Activated naive CD4-positive, alpha-beta T cell treated with anti-CD3 and anti-CD28 coated beads, Interleukin-2, amount 50 U/mL, for 16 hours (primary cell): ENCODE data around the gene MYB.
"Not testable (repeated sequence)": the region's sequence is repeated elsewhere in the genome, so short reads cannot be mapped to it uniquely, and the experiment has no call there.

Source experiments
- DNase-seq: peaks from one replicate; pipeline ENCODE4 v3.0.0-alpha.2; 2020

MYB gene

GRCh38 chr6:135224037-135224647 is 43.0 kb downstream of the MYB start:
- no peak for DNase-seq

DNA sequence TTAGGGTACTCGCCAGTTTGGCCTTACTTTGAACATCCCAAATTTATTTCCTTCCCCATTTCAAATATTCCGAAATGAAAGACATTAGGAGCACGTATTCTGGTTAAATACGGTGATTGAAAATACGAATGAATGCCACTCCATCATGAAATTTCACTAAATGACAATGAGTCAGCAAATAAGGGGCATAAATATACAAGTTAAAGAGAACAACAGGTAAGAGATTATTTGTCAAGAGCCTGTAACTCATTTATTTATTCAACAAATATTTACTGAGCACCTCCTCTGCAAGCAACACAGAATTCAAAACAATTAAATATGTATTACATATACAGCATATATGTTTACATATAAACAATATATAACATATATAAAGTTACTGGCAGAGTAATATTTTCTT is 44.8 kb downstream of the MYB start:
- DNase-seq: no peak

- no peak for DNase-seq
Observed at GRCh38 chr6:135226537-135226936, 45.4 kb downstream of the MYB start.

- no peak for DNase-seq
Observed at GRCh38 chr6:135227349-135227748, 46.2 kb downstream of the MYB start.

DNA sequence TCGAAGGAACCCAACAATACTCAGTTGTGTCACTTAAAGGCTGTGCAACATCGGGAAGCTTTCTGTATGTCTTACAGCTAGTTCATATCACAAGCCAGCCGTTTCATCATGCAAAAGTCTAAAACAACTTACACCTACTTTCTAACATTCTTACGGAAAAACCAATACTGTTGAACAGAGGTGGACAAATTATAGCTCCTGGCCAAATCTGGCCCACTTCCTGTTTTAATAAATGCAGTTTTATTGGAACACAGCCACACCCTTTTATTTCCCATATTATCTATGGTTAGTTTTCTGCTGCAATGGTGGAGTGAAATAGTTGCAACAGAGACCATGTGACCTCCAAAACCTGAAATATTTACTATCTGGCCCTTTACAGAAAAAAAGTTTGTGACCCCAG is 46.6 kb downstream of the MYB start:
- no peak for DNase-seq

- DNase-seq: no peak
Observed at GRCh38 chr6:135228486-135228885, 47.4 kb downstream of the MYB start.

DNA sequence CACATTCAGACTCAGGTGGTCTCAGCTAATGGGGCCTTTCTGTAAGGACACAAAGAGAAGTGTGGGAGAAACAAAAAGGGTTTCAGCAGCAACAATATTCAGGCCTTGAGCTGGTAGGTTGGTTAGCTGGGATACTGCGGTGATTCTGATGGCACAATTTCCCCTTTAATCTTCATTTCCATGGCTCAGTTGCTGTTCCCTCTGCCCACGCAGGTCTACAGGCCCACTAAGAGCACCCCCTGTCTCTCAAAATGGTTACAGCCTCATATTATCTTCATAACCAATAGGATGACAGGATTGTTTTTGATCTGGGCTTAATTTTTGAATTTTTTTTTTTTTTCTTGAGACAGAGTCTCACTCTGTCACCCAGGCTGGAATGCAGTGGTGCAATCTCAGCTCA is 48.9 kb downstream of the MYB start:
- no peak for DNase-seq

GRCh38 chr6:135230711-135231468 is 49.8 kb downstream of the MYB start:
- no peak for DNase-seq

DNA sequence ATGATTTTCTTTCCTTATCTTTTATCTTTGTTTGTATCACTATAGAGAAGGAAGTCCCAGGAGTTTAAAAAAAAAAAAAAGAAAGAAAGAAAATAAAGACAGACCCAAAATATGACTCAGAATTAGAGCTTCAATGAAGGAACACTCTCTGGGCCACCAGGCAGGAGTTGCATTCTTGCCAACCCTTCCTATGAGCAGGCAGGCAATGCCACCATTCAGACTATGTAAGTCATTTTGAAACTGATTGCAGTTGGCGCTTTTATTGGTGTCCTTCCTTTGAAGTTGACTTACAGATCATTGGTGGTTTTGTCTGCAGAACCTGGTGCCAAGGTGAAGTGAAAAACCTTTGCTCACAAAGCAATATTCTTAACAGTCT is 50.3 kb downstream of the MYB start:
- DNase-seq: no peak

DNA sequence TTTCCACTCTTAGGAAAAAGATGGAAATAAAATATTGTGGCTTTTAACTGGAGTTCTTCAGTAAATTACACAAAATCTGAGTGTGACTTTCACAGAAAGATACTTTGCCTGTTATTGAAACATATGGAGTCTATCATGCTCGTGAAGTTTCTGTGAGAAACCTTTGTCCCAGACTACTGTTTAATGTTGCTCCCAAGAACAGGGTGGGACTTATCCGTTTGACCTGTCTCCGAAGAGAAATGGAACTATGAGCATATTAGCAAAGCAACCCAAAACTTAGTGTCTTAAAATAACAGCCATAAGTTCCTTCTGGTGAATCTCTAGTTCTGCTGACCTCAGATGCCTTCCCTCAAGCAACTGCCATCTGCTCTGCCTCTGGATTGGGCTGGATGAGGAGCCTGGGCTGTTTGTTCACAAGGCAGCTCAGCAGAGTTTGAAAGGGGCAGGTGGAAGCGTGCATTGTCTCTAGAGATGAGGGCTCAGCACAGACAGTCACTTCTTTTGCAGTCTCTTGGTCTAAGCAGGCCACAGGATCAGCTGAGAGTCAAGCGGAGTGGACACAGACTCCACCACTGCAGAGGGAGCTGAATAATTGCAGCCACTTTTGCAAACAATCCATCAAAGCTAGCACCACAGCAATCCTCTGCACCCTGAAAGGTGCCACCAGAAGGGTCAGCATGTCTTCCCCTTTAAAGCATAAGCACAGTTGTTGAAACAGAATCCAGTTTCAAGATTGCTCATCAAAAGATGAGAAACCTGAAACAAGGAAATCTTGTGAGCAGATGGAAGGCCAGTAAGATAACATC is 52.8 kb downstream of the MYB start:
- no peak for DNase-seq

- DNase-seq: no peak
Observed at GRCh38 chr6:135234492-135234780, 53.3 kb downstream of the MYB start.

GRCh38 chr6:135235716-135236115 is 54.6 kb downstream of the MYB start:
- DNase-seq: no peak

DNA sequence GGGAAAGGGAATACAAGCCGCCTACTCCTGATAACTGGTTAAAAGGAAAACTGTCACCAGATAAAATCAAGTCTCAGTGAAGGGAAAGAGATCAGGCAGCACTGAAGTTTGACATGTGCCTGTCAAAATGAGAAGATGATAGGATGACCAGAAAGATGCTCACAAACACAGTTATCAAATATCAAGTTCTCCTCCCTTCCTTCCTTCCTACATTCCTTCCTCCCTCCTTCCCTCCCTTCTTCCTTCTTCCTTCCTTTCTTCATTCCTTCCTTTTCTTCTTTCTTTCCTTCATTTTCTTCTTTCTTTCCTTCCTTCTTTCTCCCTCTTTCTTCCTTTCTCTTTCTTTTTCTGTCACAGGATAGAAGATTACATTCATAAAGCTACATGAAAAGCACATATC is 55.2 kb downstream of the MYB start:
- DNase-seq: no peak

DNA sequence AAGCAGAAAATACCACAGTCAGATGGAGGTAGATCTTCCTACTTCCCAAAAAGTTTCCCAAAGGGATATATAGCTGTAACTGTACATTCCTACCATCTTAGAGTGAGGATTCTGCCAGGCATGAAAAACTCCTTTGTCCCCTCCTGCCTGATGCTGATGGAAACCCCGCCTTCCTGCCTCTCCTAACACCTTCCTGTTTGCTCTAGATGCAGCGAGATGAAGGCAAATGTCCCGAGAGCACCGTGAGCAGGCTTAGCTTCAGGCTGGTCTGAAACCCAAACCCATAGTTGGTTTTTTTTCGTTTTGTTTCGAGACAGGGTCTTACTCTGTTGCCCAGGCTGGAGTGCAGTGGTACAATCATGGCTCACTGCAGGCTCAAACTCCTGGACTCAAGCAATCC is 55.6 kb downstream of the MYB start:
- no peak for DNase-seq

DNA sequence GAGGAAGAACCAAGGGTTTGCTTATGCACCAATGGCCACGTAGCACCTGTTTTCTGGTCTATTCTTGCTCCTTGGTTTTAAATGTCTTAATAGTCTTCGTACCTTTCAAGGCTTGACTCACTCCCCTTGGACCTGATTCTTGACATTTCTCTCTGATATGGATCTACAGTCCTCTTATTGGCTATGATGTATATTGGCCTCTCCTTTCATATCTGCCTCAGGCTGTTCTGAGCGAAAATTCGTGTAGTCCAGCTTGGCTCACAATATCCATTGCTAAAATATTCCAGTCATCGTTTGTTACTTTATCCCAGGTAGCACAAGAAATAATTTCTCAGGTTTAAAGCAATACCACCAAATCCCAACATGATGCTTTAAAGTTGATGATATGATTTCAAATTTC is 59.6 kb downstream of the MYB start:
- no peak for DNase-seq

DNA sequence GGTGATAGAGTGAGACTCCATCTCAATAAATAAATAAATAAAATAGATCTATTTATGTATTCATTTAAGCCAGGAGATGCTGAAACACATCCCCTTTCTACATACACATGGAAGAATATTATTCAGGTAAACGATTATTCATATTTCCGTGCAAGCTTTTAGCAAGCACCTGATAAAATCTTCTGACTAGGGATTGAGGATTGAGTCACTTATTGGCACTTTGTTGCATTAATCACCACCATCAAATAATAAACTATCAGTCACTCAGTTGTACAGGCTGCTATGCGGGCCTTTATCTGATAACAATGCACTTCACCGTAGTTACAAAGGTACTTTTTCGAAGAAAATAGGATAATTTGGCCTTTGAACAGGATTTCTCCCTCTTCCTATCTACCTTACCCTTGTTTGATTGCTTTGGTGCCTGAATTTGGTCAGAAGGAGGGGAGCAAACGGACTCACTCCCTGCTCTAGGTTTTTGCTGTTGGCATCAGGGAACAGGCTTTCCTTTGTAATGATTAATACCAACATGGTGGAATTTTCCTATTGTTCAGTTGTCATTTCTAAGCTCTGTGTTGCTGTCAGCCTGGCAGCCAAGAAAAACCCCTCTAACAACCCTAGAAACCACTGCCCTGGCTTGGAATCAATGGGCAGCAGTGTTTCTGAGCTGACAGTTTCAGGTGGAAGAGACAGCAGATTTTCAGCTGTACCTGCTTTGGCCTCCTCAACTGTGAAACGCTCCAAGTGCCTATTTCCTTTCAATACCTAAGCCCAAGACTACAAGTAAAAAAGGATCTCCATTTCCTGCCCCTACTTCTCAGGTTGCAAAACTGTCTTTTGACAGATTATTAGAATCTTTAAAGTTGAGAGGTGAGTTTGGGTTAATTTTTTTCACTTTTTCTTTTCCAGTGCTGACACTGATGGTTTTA is 63.0 kb downstream of the MYB start:
- no peak for DNase-seq

DNA sequence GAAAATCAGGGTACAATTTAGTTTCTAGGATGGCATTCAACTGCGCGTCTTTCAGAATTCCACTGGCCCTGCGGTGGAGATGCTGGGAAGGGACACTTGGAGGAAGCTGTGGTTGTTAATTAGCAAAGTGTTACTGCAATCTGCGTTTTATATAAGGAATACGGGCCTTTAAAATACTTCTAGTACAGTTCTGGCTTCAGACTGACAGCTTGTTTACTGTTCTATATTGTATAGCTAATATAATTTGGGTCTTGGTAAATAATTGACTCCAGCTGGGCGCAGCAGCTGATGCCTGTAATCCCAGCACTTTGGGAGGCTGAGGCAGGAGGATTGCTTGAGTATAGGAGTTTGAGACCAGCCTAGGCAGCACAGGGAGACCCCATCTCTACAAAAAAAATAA is 63.7 kb downstream of the MYB start:
- DNase-seq: no peak

GRCh38 chr6:135246412-135247012 is 65.4 kb downstream of the MYB start:
- not testable (repeated sequence) for DNase-seq

- no peak for DNase-seq
Observed at GRCh38 chr6:135250234-135250633, 69.1 kb downstream of the MYB start.

DNA sequence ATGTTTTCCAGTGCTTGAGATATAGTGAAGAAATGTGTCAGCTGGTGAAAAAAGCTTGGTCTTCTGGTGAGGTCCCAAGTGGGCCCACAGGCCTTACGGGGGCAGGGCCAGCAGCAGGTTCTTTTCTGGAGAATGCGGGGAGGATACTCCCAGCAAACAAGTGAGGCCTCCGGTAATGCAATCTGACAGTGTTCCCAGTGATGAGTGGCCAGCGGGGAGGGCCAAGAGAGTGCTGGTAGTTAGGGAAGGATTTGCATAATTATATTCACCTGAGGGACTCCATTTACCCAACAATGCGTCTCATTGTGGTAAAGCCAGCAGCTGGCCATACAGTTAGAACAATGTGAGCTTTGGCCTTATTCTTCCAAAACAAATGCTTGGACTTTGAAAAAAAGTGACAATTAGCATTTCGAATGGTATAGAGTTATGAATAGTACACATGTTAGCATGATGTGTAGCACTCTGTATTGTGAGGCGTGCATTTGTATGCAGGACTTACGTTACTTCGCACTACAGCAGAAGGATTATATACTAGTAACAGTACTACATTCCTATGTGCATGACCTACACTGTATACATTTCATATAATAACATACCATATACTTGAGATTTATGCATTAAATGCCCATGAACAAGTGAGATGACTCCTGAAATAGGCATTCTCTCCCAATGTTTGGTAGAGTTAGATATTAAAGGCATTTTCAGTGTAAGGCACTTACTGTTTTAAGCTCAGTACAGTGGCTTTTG is 69.8 kb downstream of the MYB start:
- DNase-seq: no peak

DNA sequence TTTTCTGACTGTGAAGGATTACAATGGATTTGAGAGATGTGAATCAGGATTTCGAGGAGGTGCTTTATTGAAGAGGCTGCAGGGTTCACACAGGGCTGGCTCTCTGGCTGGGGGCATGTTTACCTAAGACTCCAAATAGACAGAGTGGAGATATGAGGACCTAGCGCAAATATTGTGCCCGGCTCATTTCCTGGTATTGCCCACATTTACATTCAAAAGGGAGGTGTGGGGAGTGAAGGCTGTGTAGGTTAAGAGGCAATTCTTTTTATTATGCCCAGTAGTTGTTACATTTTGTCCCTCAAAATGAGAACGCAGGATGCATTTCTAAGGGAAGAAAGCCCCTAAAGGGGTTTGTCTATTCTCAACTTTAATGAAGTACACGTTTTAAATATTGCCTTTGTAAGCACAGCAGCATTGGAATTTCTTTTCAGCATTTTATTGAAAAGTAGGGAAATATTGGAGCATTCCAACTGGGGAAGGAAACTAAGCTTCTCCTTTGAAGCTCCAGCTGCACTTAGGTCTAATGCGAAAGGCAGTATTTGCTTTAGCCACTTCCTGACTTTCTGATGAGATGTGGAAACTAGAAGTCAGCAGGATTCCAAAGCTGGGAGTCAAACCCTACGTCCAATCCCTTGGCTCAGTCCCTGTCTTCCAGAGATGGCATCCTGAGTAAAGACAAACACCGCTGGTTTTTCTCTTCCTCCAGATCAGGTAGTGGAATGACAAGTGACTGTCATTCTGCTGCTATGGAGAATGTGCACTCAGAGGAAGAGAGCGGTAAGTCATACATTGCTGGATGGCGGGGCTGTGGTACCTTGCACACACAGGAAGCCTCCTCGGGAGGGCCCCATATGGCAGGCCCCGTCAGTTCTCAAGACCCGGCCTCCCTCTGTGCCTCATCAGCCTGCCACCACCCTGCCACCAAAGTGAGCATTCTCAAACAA is 70.7 kb downstream of the MYB start:
- no peak for DNase-seq
